K562 (cell line): ENCODE measurements around the gene RAVER2. TPM values are rescaled to one million over a fixed set of nuclear protein-coding genes. Genes with fewer than 3 reads are reported as not detected.

Source experiments
- ATF3 ChIP-seq, 2 experiments: fragments of 450-650 bp in 1 of 2; sonication (generic) in 1 of 2; formaldehyde crosslinking in 1 of 2; IDR thresholded peaks in 1 of 2; conservative IDR thresholded peaks in 1 of 2; 2 replicates each; pipeline versions ENCODE4 v1.6.1 to v1.8.1; 2016 to 2023; ENCODE audit warnings: mild to moderate bottlenecking in 2 of 2, moderate library complexity in 2 of 2, inconsistent platforms in 1 of 2, missing genetic modification reagents in 1 of 2
- CEBPG ChIP-seq, 3 experiments: fragments of 200-800 bp in 1 of 3; sonication (Bioruptor generic) in 1 of 3; sonication (generic) in 1 of 3; formaldehyde crosslinking in 1 of 3; IDR thresholded peaks in 2 of 3; conservative IDR thresholded peaks in 1 of 3; 2 replicates each; pipeline versions ENCODE4 v1.6.1 to v1.8.0; 2016 to 2022; ENCODE audit warnings: missing compliant biosample characterization in 2 of 3, missing genetic modification characterization in 2 of 3, mild to moderate bottlenecking in 1 of 3, missing genetic modification reagents in 1 of 3
- ETV6 ChIP-seq, 3 experiments: fragments of 150-350 bp in 1 of 3; sonication (generic) in 1 of 3; formaldehyde crosslinking in 1 of 3; IDR thresholded peaks; 2 replicates each; pipeline versions ENCODE4 v1.6.1 to v1.8.0; 2014 to 2022; ENCODE audit warnings: borderline replicate concordance in 2 of 3, low read depth in 2 of 3, antibody characterized with exemption in 1 of 3, low read length in 1 of 3, mild to moderate bottlenecking in 1 of 3, missing genetic modification reagents in 1 of 3
- HDAC1 ChIP-seq, 2 experiments: fragments of 450-650 bp; IDR thresholded peaks; 2 replicates each; pipeline ENCODE4 v1.6.1; 2016 to 2017; ENCODE audit warnings: inconsistent platforms in 1 of 2, mild to moderate bottlenecking in 1 of 2, moderate library complexity in 1 of 2
- HDAC2 ChIP-seq: fragments of 450-650 bp; IDR thresholded peaks from 2 replicates; pipeline ENCODE4 v1.6.1; 2016; ENCODE audit warnings: mild to moderate bottlenecking
- HMBOX1 ChIP-seq: sonication (generic); IDR thresholded peaks from 2 replicates; pipeline ENCODE4 v1.6.1; 2016
- KDM1A ChIP-seq, 2 experiments: fragments of 450-650 bp; IDR thresholded peaks; 2 replicates each; pipeline ENCODE4 v1.6.1; 2016; ENCODE audit warnings: mild to moderate bottlenecking in 2 of 2
- RFX5 ChIP-seq: IDR thresholded peaks from 2 replicates; pipeline ENCODE4 v1.6.1; 2011; ENCODE audit warnings: low read depth, mild to moderate bottlenecking, improper control_type of control experiment, low read length
- ZNF592 ChIP-seq: fragments of 450-650 bp; IDR thresholded peaks from 2 replicates; pipeline ENCODE4 v1.6.1; 2017; ENCODE audit warnings: antibody characterized with exemption, mild to moderate bottlenecking
- ZNF75A ChIP-seq: fragments of 450-650 bp; formaldehyde crosslinking; IDR thresholded peaks from 2 replicates; pipeline ENCODE4 v1.4.0; 2020; ENCODE audit warnings: mild to moderate bottlenecking
- polyA plus RNA-seq, 8 experiments: library from polyadenylated mRNA; depleted of rRNA in 4 of 8; stranded (reverse) in 5 of 8; unstranded in 3 of 8; fragments of >200 nt; fragmentation: Nextera tagmentation in 2 of 8; fragmentation: Illumina TruSeq in 1 of 8; extraction: Ambion mirVana in 2 of 8; extraction: Trizol in 1 of 8; gene quantifications; 2 replicates each; pipeline versions ENCODE4 v1.2.1 to v1.2.3, GENCODE V29; 2011 to 2014; ENCODE audit warnings: inconsistent platforms in 1 of 8, missing spikeins in 1 of 8
- total RNA-seq, 7 experiments: library from RNA; depleted of rRNA in 6 of 7; stranded (reverse); fragments of >200 nt in 6 of 7; fragmentation: Illumina TruSeq in 2 of 7; extraction: Trizol in 2 of 7; gene quantifications; 2 replicates each; pipeline versions ENCODE4 v1.2.1 to v1.2.3, GENCODE V29; 2011 to 2021; ENCODE audit warnings: low replicate concordance in 1 of 7

Gene RAVER2
- total and polyA plus RNA-seq, 9 of the 15 experiments (the other 6 are each of a cell fraction or from before 2014, with no cell fraction given), result 1.8 to 6.1 (median 4.4) TPM

- 0 out of 2 replicates have a peak, but pooled peaks have one; percentile 25 for TF ChIP-seq ZNF592
- TF ChIP-seq ATF3 (IDR thresholded peaks at IDR 0.05), result peak; percentile 64
- TF ChIP-seq ATF3 (CRISPR knock-in tag; conservative IDR thresholded peaks at IDR 0.05), result no peak
- peak; percentile 62; the same call in 1 of the 2 replicates for TF ChIP-seq HMBOX1
- TF ChIP-seq ZNF75A (CRISPR knock-in tag), result no peak
- peak; percentile 25; the same call in 1 of the 2 replicates for TF ChIP-seq RFX5
- no peak for TF ChIP-seq CEBPG (CRISPR knock-in tag; IDR thresholded peaks at IDR 0.05)
- TF ChIP-seq CEBPG (tag; conservative IDR thresholded peaks at IDR 0.05 in 1 of 2, IDR thresholded peaks at IDR 0.05 in 1 of 2), result peak in 1 of 2 experiments; percentile 60; a peak in 1 of 4 replicates
- TF ChIP-seq ETV6 (IDR thresholded peaks at IDR 0.05; ENCODE audit: borderline replicate concordance in 1 of 2, low read depth in 2 of 2, low read length in 1 of 2), result no peak
- no peak for TF ChIP-seq ETV6 (CRISPR knock-in tag; IDR thresholded peaks at IDR 0.05; ENCODE audit: borderline replicate concordance)
- peak in 1 of 2 experiments; percentile 54; a peak in 1 of 4 replicates for TF ChIP-seq HDAC1 (IDR thresholded peaks at IDR 0.05)
- peak; percentile 78 to 83 for TF ChIP-seq KDM1A (IDR thresholded peaks at IDR 0.05)
- peak; percentile 63; the same call in 1 of the 2 replicates for TF ChIP-seq HDAC2
These were observed 120.4 kb downstream of the RAVER2 start (continued) for GRCh38 chr1:64865105-64865757.
